Endodermal cell (in vitro differentiated cells): ENCODE data around the gene ICA1. TPM values are rescaled to one million over a fixed set of nuclear protein-coding genes. Genes with fewer than 3 reads are reported as not detected.

Experiments used
- DNase-seq: peaks from one replicate; pipeline ENCODE4 v3.0.0-alpha.2; 2017
- H3K27ac ChIP-seq: 2 replicates; pipeline ENCODE4 v1.5.1; 2013; ENCODE audit warnings: mild to moderate bottlenecking, low read depth, low read length, moderate library complexity
- H3K27me3 ChIP-seq: 2 replicates; pipeline ENCODE4 v1.6.1; 2013; ENCODE audit warnings: mild to moderate bottlenecking, low read length, moderate library complexity; ENCODE audit not compliant: insufficient read depth, control insufficient read depth, poor library complexity, severe bottlenecking
- H3K36me3 ChIP-seq: 2 replicates; pipeline ENCODE4 v1.7.0; 2013; ENCODE audit warnings: mild to moderate bottlenecking, low read length, moderate library complexity; ENCODE audit not compliant: control insufficient read depth, insufficient read depth
- H3K4me1 ChIP-seq: one replicate; pipeline ENCODE4 v1.7.0; 2013; ENCODE audit warnings: low read length; ENCODE audit not compliant: control insufficient read depth, insufficient read depth
- H3K4me3 ChIP-seq: 2 replicates; pipeline ENCODE4 v1.5.1; 2013; ENCODE audit warnings: mild to moderate bottlenecking, low read length, moderate library complexity
- H3K9ac ChIP-seq: 2 replicates; pipeline ENCODE4 v1.6.1; 2013; ENCODE audit warnings: mild to moderate bottlenecking, low read length, moderate library complexity; ENCODE audit not compliant: poor library complexity, severe bottlenecking; ENCODE audit errors: extremely low read depth
- H3K9me3 ChIP-seq: 2 replicates; pipeline ENCODE4 v1.6.1; 2013; ENCODE audit warnings: mild to moderate bottlenecking, low read length, moderate library complexity; ENCODE audit not compliant: control insufficient read depth
- H3K27ac Mint-ChIP-seq: 2 replicates; pipeline ENCODE4 v1.8.0; 2020; ENCODE audit warnings: mixed read lengths
- H3K27me3 Mint-ChIP-seq: 2 replicates; pipeline ENCODE4 v1.8.0; 2021; ENCODE audit warnings: mild to moderate bottlenecking, mixed read lengths; ENCODE audit not compliant: insufficient read depth
- H3K36me3 Mint-ChIP-seq: 2 replicates; pipeline ENCODE4 v1.8.0; 2020; ENCODE audit warnings: low read depth, mixed read lengths
- H3K4me1 Mint-ChIP-seq: 2 replicates; pipeline ENCODE4 v1.8.0; 2020; ENCODE audit warnings: mixed read lengths
- H3K4me3 Mint-ChIP-seq: 2 replicates; pipeline ENCODE4 v1.8.0; 2020; ENCODE audit warnings: mild to moderate bottlenecking, moderate library complexity, mixed read lengths
- H3K9me3 Mint-ChIP-seq: 2 replicates; pipeline ENCODE4 v1.8.0; 2020; ENCODE audit warnings: mild to moderate bottlenecking, mixed read lengths
- CTCF ChIP-seq: fragments of 200-600 bp; sonication (generic); conservative IDR thresholded peaks from 2 replicates; pipeline ENCODE4 v1.5.0; 2021; ENCODE audit warnings: antibody characterized with exemption, mild to moderate bottlenecking
- WGBS, 2 experiments: methylation state at CpG; one replicate each; pipeline versions ENCODE4 v1.1.5 to v1.1.7; 2013; ENCODE audit warnings: missing lambda C conversion rate in 2 of 2, mixed read lengths in 1 of 2; ENCODE audit not compliant: insufficient coverage in 1 of 2, insufficient read length in 1 of 2; 5-methylcytosine and 5-hydroxymethylcytosine counted together
- total RNA-seq, 2 donors: library from RNA; stranded (reverse); fragmentation: NEBNext Ultra II Directional in 1 of 2; extraction: Animal tissue kit (Norgen Biotek cat#: 25700) in 1 of 2; gene quantifications; 2 replicates in 1 of 2; 3 replicates in 1 of 2; pipeline ENCODE4 v1.2.1, GENCODE V29; 2021

Gene ICA1
- total RNA-seq, 2 donors from 2014 or later: 25.0 to 50.2 TPM

GRCh38 chr7:8296362-8296659 lies 34.3 kb upstream of the ICA1 start:
- Mint-ChIP-seq H3K36me3 (no peaks in the 10 kb centered on the region), H3K4me1 (peaks cover 3% of the 10 kb centered on the region), H3K27me3 (peaks cover 2% of the 10 kb centered on the region), H3K9me3 (peaks cover 6% of the 10 kb centered on the region), H3K4me3 (no peak overlapping the region), H3K27ac (no peak overlapping the region)
- no CpG with 5 or more reads among the region's 1 CpG for WGBS, 2 experiments
- TF ChIP-seq CTCF: no peak
- no peak overlapping the region for H3K27ac ChIP-seq
- DNase-seq: no peak
- no peak overlapping the region for H3K9ac ChIP-seq
- H3K27me3 ChIP-seq: no peaks in the 10 kb centered on the region
- no peaks in the 10 kb centered on the region for H3K36me3 ChIP-seq
- H3K4me1 ChIP-seq: no peaks in the 10 kb centered on the region
- H3K9me3 ChIP-seq: no peaks in the 10 kb centered on the region
- no peak overlapping the region for H3K4me3 ChIP-seq

- no peaks in the 10 kb centered on the region for H3K4me1 ChIP-seq
- no peak overlapping the region for H3K27ac ChIP-seq
- Mint-ChIP-seq H3K27me3 (peaks cover 2% of the 10 kb centered on the region), H3K27ac (no peak overlapping the region), H3K4me1 (peaks cover 3% of the 10 kb centered on the region), H3K36me3 (no peaks in the 10 kb centered on the region), H3K4me3 (no peak overlapping the region), H3K9me3 (peaks cover 6% of the 10 kb centered on the region)
- 45 to 63% methylated on average over 4 to 6 of the region's 6 CpGs for WGBS, 2 experiments
- peak; percentile 62 for DNase-seq
- no peak overlapping the region for H3K9ac ChIP-seq
- H3K4me3 ChIP-seq: no peak overlapping the region
- H3K36me3 ChIP-seq: no peaks in the 10 kb centered on the region
- no peaks in the 10 kb centered on the region for H3K9me3 ChIP-seq
- peak; percentile 88 for TF ChIP-seq CTCF
- H3K27me3 ChIP-seq: no peaks in the 10 kb centered on the region
These were observed 33.8 kb upstream of the ICA1 start for GRCh38 chr7:8295638-8296361.

- peaks cover 2% of the 10 kb centered on the region for H3K27me3 Mint-ChIP-seq
- H3K4me3 ChIP-seq: no peak overlapping the region
- H3K27ac ChIP-seq: no peak overlapping the region
- 96 to 97% methylated on average over 3 of the region's 3 CpGs for WGBS, 2 experiments
- no peaks in the 10 kb centered on the region for H3K4me1 ChIP-seq
- H3K4me1 Mint-ChIP-seq: peaks cover 15% of the 10 kb centered on the region
- no peaks in the 10 kb centered on the region for H3K9me3 ChIP-seq
- H3K27me3 ChIP-seq: no peaks in the 10 kb centered on the region
- H3K36me3 ChIP-seq: no peaks in the 10 kb centered on the region
- no peak for TF ChIP-seq CTCF
- H3K9me3 Mint-ChIP-seq: no peaks in the 10 kb centered on the region
- H3K36me3 Mint-ChIP-seq: no peaks in the 10 kb centered on the region
- H3K9ac ChIP-seq: no peak overlapping the region
- no peak overlapping the region for H3K27ac Mint-ChIP-seq
- DNase-seq: no peak
- no peak overlapping the region for H3K4me3 Mint-ChIP-seq
These were observed 29.6 kb upstream of the ICA1 start for GRCh38 chr7:8291397-8292141.
